SW480 (cell line): Measurements from ENCODE around the gene ZNF547.
"Not testable (repeated sequence)": the region's sequence is repeated elsewhere in the genome, so short reads cannot be mapped to it uniquely, and the experiment has no call there.

Source experiments
- DNase-seq: peaks from one replicate; pipeline ENCODE4 v3.0.0-alpha.2; 2016; ENCODE audit warnings: low spot score

ZNF547 gene

DNA sequence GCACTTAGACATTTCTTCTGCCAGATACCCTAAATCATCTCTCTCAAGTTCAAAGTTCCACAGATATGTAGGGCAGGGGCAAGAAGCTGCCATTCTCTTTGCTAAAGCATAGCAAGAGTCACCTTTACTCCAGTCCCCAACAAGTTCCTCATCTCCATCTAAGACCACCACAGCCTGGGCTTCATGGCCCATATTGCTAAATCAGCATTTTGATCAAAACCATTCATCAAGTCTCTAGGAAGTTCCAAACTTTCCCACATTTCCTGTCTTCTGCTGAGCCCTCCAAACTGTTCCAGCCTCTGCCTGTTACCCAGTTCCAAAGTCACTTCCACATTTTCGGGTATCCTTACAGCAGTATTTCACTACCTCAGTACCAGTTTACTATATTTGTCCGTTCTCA lies 11.3 kb downstream of the ZNF547 start:
- not testable (repeated sequence) for DNase-seq

- no peak for DNase-seq
Measured at GRCh38 chr19:57376151-57376550, 12.8 kb downstream of the ZNF547 start.

- no peak for DNase-seq
Measured at GRCh38 chr19:57377498-57378146, 14.3 kb downstream of the ZNF547 start.

GRCh38 chr19:57380923-57381322 lies 17.6 kb downstream of the ZNF547 start:
- DNase-seq, result no peak

GRCh38 chr19:57382806-57383488 lies 19.6 kb downstream of the ZNF547 start:
- DNase-seq, result no peak

GRCh38 chr19:57389194-57389729 lies 25.9 kb downstream of the ZNF547 start:
- no peak for DNase-seq

GRCh38 chr19:57389730-57390598 lies 26.6 kb downstream of the ZNF547 start, which contains the start of gene ZNF548:
ZNF548 (plus strand) TSS chr19:57389854; CDS start chr19:57390100, 246 bp downstream.
- DNase-seq, result peak; percentile 86

- DNase-seq, result no peak
Measured at GRCh38 chr19:57395710-57396109, 32.4 kb downstream of the ZNF547 start.

GRCh38 chr19:57398868-57399267 lies 35.5 kb downstream of the ZNF547 start:
- no peak for DNase-seq

DNA sequence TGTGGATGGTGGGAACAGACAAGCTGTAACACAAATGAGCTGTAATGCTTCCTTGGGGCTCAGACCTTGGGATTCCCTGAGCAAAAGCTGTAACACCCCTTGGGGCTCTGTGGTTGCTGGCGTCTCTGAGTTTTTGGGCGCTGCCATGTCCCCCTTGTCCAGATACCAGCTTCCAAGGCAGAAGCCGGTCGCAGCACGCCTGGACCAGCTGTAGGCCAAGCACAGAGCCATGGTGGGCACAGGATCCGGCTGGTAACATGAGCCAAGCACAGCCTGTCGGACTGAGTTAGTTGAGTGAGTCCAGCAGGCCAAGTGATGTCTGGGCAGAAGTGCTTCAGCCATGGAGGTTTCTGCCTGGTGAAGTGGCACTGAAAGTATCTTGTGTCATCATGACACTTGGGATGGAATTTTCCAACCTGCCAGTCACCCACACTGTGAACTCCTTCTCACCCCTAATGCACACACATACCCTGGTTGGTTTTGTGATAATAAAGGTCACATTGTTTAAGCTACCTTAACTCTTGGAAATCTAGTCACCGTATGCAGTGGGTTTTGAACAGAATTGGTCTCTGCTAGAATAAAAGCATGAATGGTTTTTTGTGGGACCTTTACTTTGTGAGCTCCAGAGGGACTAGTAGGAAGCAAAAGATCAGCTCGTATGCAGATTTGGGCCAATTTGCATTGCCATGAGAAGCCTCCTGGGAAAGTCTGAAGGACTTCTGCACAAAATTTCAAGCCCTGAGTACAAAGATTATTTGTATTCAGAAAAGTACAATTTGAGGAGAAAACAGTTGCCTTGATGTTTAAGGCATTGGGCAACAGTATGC lies 40.6 kb downstream of the ZNF547 start:
- DNase-seq, result no peak

- peak; percentile 31 for DNase-seq
Measured at GRCh38 chr19:57406516-57407123, 43.3 kb downstream of the ZNF547 start.

GRCh38 chr19:57410877-57411671 lies 47.7 kb downstream of the ZNF547 start, which contains the start of gene ZNF17:
ZNF17 (plus strand) TSS chr19:57411161; CDS start chr19:57413616, 2,455 bp downstream.
- peak; percentile 96 for DNase-seq

GRCh38 chr19:57419439-57419838 lies 56.1 kb downstream of the ZNF547 start:
- DNase-seq, result no peak

DNA sequence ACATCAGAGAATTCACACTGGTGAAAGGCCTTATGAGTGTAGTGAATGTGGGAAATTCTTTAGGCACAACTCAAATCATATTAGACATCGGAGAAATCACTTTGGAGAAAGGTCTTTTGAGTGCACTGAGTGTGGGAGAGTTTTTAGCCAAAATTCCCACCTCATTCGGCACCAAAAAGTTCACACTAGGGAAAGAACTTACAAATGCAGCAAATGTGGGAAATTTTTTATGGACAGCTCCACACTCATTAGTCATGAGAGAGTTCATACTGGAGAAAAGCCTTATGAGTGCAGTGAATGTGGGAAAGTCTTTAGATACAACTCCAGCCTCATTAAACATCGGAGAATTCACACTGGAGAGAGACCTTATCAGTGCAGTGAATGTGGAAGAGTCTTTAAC lies 57.7 kb downstream of the ZNF547 start:
- no peak for DNase-seq
